GM19238 (cell line): Measurements from ENCODE around the gene CAPN11.

Experiments
- DNase-seq: peaks from one replicate; pipeline ENCODE4 v3.0.0; 2011; ENCODE audit warnings: low spot score; ENCODE audit not compliant: insufficient read length

Gene CAPN11

GRCh38 chr6:44158770-44159228 is at the start of gene CAPN11:
Gene CAPN11 (plus strand): TSS chr6:44158820. CDS start chr6:44158849, 29 bp downstream.
- no peak for DNase-seq

GRCh38 chr6:44109212-44109611 is 49.4 kb upstream of the CAPN11 start:
- no peak for DNase-seq

DNA sequence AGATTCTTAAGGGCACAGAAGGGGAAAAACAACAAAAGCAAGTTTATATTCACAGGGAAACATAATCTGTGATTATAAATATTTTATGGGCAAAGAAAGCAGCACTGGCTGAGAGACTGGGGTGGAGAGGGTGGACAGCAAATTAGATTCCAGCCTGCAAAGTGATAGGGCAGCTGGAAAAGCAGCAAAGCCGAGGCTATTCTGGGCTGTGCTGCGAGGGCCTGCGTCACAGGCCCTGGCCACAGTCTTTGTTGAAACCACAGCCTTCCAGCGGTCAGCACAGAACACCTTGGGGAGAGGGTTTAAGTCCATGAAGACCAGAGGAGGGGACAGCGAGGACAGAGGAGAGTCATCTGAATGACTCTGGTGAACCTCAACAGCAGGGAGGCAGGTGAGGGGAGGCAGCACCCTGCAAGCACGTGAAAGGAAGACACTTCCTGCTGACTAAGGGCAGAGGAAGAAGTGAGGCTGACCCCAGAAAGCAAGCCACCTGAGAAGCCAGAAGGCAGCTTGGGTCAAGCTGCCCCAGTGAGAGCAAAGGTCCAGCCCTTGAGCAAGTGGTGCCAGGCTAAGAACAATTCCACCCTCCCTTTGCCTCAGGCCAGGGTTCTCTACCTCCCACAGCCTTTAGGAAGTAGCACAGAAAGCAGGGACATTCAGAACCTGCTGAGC is 48.5 kb upstream of the CAPN11 start:
- no peak for DNase-seq

DNA sequence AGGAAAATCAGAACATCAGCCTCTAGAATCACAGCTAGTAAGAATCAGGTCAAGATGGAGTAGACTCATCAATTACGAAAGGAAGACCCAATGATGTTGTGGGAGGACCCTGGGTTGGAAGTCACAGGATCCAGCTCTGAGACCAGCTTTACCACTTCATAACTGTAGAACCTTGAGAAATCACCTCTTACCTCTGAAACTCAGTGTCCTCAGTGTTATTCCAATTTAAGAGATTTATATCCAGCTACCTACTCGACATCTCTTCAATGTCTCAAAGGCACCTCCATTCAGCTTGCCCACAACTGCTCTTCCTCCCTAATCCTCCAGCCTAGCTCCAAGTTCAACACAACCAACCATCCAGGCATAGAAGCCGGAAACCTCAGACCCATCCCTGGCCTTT is 47.7 kb upstream of the CAPN11 start:
- no peak for DNase-seq

DNA sequence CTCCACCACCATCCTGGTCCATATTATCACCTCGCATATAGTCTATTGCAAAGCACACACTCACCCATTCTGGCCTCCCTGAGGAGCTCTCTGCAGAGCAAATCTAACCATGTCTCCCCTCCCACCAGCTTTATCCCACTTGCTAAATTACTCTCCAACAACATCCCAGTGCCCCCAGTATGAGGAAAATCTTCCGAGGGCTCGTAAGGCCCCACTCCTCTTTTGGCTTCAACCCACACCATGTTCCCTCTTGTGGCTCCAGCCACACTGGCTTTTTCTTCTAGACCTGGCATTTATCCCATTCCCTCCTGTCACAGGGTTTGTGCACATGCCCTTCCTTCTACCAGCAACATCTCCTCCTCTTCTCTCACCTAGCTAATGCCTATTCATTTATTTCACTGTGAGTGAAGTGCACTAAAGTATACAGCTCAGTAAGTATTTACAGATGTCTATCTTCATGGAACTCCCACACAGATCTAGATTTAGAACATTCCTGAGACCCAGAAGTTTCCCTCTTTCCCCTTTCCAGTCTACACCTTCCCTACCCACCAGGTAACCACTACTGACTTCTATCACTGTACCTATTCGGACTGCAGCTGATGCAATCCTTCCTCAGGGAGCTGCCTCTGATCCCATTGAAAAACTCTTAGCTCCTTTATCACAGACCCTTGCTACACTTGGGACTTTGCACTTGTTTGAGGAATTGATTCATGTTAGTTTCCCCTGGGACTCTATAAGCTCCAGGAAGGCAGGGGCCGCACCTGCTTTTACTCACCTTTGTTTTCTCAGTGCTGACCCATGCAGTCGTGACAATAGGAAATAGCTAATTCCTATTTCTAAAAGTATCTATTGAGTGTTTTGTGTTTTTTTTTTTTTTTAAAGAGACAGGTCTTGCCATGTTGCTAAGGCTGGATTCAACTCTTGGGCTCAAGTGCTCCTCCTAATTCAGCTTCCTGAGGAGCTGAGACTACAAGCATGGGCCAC is 46.9 kb upstream of the CAPN11 start:
- DNase-seq: no peak

DNA sequence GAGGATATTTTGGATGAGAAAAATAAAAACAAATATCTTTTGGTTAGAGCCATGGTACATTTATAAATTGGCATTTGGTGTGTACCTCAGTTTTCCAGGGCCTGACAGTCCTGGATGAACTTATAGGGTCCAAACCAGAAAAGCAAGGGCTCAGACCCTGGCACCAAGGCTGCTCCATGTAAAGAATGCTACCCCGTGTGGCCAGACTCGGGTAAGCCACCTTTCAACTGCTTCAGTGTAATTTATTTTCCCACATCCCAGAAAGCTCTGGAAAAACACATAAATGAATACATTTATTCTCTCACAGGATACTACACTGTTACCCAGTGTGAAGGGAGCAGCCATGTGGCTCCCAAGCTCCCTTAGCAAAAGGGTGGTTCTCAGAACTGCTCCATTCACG is 45.2 kb upstream of the CAPN11 start:
- no peak for DNase-seq

DNA sequence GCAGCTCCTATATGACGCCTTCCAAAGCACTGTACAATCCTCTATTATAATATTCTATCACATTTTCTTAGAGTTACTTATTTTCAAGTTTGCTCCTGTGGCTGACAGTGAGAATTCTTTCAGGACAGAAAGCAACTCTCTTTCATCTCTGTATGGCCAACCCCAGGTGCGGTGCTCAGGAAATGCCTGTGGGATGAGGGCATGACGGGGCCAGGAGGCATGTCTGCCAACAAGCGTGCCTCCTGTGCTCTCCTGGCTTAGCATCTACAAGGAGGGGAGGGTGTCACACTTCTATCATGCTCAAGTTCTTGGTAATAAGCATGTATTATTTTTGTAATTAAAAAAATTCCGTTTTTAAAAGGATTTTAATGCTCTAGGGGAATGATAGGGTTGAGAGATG is 42.8 kb upstream of the CAPN11 start:
- DNase-seq: no peak

DNA sequence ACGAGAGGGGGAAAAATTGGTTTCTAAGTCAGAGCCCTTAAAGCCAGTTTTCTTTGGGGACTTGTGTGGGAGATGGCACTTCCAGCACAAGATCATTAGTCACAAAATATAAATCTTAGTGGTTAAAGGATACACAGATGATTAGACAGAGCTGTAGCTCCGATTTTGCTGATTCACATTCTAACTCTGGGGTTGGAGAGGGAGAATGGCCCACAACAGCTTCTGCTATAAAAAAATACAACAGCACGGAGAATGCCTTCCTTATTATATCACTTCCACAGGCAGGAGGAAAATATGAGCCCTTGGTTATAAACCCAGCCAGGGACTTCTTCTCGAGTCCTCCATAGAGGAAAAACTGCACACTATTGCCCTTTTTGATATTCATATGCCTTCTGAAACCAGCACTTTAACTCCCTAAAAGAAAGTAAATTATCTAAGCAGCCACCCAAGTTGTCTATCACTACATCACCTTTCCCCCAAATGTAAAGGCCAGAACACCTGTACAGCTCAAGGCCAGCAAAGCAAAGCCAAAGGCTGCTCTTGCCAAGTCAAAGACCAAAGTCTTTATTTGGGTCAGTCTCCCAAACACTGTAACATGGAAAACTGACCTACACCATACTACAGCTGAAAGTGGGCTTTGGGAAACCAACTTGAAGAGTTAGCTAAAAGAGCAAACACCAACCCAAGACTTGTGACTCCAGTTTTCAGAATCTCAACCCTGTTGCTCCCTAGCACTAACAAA is 41.8 kb upstream of the CAPN11 start:
- no peak for DNase-seq

GRCh38 chr6:44117397-44118128 is 41.1 kb upstream of the CAPN11 start:
- DNase-seq: no peak

DNA sequence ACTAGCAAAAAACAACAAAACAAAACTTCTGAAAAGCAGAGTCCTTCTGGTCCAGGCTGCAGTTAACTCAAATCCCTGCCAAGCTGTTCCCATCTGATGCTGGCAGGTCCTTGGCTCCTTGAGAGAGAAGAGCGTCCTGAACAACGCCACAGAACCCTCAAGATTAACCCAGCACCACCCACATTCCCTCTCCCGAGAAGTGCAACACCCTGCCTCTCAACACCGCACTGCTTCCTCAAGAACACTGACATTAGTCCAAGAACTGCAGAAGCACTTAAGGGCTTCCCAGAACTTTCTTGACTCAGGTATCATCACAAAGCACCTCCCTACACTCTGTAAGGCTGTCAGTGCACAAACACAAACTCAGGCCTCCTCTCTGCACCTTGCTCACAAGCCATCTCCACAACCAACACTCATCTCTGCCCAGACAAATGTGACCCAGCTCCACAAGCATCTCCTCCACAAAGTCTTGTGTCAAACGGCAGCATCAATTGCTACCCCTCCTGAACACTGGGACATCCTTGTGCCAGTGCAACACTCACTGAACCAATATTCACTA is 38.8 kb upstream of the CAPN11 start:
- DNase-seq: no peak

GRCh38 chr6:44120692-44121443 is 37.8 kb upstream of the CAPN11 start:
- no peak for DNase-seq

GRCh38 chr6:44122801-44123200 is 35.8 kb upstream of the CAPN11 start:
- DNase-seq: no peak

DNA sequence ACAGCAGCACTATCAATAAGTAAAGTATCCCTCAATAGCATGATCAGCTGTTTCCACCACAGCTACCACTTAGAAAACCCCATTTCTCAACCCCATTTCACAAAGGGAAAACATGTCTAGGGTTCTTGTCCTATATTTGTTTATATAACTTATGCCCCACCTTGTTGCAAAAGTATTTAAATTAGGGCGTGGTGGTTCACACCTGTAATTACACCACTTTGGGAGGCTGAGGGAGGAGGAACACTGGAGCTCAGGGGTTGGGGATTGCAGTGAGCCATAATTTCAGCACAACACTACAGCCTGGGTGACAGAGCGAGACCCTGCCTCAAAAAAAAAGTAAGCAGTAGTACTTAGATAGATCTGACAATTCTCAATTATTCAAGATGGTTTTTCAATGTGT is 35.1 kb upstream of the CAPN11 start:
- no peak for DNase-seq

DNA sequence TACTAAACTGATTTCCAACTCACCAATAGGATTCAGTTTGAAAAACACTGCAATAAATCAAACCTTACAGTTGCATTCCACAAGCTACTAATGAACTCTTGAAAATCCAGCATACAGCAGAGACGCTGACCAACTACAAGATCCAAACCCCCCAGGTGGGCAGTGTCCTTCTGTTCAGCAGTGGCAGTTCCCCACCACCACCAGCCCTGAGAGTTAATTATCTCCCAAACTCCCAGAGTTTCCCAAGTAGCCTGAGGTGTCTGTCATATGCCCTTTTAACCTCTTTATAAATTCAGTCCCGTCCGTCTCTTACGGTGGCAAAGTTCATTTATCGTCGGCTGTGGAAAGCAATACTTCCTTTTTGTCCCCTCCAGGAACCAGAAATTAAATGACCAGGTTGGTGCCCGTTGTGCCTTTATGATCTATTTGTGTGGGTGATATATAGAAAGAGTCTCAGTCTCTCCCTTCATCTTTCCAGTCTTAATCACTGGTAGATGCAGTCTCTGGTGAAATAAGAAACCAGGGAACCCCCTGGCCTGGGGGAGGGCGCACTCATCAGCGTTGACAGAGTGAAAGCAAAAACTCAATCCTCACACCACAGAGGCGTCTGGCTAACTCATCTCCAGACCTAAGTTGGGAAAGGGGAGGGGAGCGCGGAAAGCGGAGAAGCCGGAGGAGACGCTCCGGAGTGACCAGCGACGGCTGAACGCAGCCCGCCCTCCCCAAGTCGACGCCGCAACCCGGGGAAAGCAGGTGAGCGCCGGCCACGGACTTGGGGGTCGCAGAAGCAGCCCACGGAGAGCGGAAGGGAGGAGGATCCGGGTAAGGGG is 32.1 kb upstream of the CAPN11 start:
- peak; percentile 77 for DNase-seq

DNA sequence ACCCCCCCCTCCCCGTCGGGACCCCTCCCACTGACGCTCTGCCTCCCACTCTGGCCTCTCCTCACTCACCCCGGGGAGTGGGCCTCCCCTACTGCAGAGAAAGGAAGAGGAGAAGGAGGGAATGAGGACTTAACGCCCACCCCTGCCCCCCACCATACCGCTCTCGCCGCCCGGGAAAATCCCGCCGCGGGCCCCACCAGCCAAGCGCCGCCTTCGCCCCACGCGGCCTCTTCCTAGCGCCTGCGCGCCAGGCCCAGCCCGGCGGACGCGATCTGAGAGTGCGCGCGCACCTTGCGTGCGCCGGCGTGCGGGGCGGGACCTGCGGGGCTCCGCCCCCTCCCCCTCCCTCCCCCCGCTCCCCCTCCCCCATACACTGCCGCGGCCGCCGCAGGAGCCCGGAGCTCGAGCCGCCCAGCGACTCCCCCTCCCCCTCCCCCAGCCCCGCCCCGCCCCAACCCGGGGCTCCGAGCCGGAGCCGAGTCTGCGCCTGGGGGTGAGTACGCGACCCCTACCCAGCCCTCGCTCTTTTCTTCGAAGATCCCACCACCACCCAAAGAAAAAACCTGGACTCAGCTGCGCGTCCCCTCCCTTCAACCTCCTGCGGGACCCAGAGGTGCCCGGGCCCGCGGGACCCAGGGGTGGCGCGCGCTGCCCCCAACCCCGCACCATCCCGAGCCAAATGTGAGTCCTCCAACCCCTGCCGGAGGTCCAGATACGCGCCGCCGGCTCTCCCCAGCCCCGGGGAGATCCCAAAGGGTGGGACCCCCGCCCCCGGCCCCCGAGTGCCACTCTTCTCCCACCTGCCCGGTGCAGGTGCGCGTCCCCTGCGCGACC is 31.2 kb upstream of the CAPN11 start, which contains the start of the genes MRPL14 and TMEM63B:
Gene MRPL14, minus strand, starts transcription at position 267 of the 834 bp plus-strand sequence. CDS start 10,841 bp downstream, outside the sequence.
Gene TMEM63B, plus strand, starts transcription at position 369 of the 834 bp plus-strand sequence. CDS start 7,031 bp downstream, outside the sequence.
- peak; percentile 99 for DNase-seq

DNA sequence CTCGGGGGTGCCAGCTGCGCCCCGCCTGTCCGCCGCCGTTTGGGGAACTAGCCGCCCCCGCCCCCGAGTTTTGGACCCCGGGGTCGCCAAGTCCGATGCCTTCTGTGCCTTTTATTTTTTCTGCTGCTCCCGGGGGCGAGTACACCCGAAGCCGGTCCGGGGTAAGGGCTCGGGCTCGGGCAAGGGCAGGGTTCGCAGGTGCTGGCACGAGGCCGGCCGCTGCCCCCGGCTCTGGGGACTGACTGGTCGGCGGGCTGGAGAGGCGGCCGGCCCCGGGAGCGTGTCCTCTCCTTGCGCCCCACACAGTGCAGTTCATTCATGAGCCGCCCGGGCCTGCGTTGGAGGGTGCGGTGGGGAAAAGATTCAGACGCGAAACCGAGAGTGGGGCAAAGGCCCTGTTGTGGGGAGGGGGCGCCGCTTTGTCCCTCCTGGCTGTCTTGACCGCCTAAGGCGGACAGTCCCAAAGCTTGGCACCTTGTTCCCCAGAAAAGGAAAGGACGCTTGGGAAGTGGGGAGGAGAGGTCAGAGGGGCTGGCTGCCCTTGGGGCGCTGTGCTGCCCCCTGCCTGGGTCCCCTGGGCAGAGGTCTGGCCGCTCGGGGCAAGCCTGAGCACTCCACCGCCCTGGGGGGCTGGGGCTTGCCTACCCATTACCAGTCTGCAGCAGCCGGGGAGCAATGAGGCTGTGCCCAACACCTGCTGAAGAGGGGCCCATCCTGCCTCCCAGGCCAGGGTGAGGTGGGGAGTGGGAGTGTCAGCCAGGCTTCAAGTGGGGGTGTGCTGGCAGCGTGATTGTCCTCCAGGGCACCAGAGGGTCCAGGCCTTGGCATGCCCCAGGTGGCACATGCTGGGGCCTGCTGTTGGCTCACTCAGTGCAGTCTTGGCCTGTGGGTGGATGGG is 30.4 kb upstream of the CAPN11 start:
- peak; percentile 30 for DNase-seq

GRCh38 chr6:44129841-44130322 is 28.7 kb upstream of the CAPN11 start:
- DNase-seq: no peak
